OCI-LY7 (cell line): ENCODE data around the gene HS1BP3.

ENCODE experiments used
- CTCF ChIP-seq: fragments of 200-600 bp; sonication (generic); conservative IDR thresholded peaks from 2 replicates; pipeline ENCODE4 v1.5.1; 2014; ENCODE audit warnings: mild to moderate bottlenecking, antibody characterized with exemption, low read length, moderate library complexity, mixed read lengths
- EZH2phosphoT487 ChIP-seq: fragments of 200-600 bp; sonication (generic); IDR thresholded peaks from 2 replicates; pipeline ENCODE4 v1.6.1; 2018; ENCODE audit warnings: low read depth, borderline replicate concordance, mild to moderate bottlenecking, mixed run types, antibody characterized with exemption, low read length, moderate library complexity, mixed read lengths

- TF ChIP-seq EZH2phosphoT487: no peak
- no peak for TF ChIP-seq CTCF
Observed at GRCh38 chr2:20603791-20604190, 47.1 kb downstream of the HS1BP3 start.
